Spleen (tissue), 7 donors: ENCODE measurements around the gene PPFIA2.

Source experiments
- CTCF ChIP-seq, 11 experiments: fragments of 200-600 bp in 7 of 11; fragments of 450-650 bp in 4 of 11; sonication (generic) in 4 of 11; IDR thresholded peaks in 8 of 11; conservative IDR thresholded peaks in 3 of 11; 1 replicate in 7 of 11; 2 replicates in 4 of 11; pipeline versions ENCODE4 v1.4.0 to v1.8.0; 2016 to 2021; ENCODE audit warnings: antibody characterized with exemption in 11 of 11, inconsistent platforms in 4 of 11, mild to moderate bottlenecking in 1 of 11
- POLR2AphosphoS5 ChIP-seq, 3 donors: sonication (generic); formaldehyde crosslinking; IDR thresholded peaks; one replicate each; pipeline ENCODE4 v1.5.1; 2017; ENCODE audit warnings: antibody characterized with exemption in 3 of 3
- donor health status: DM: no; HTN: no; CAD: no; lungs with moderate emphysema.
- donor health status: DM: no; HTN: no; CAD: no.
- donor health status: DM: no; HTN: no; CAD: no.

GRCh38 chr12:81369175-81369574 is 390.0 kb downstream of the PPFIA2 start:
- TF ChIP-seq CTCF (IDR thresholded peaks at IDR 0.05 in 8 of 11, conservative IDR thresholded peaks at IDR 0.05 in 3 of 11) (no peak), POLR2AphosphoS5 (IDR thresholded peaks at IDR 0.05) (no peak)
